GM21360 (cell line): ENCODE data around the gene DSCAM.
"Not testable (repeated sequence)": the region's sequence is repeated elsewhere in the genome, so short reads cannot be mapped to it uniquely, and the experiment has no call there.

Source experiments
- ATAC-seq: cut with Tn5 transposase; IDR thresholded peaks from one replicate; pipeline ENCODE4 v1.9.1; 2021; ENCODE audit warnings: mild to moderate bottlenecking, moderate library complexity; ENCODE audit not compliant: unreplicated experiment

The DSCAM gene

GRCh38 chr21:40029888-40030287 is 817.1 kb downstream of the DSCAM start:
- no peak for ATAC-seq

GRCh38 chr21:40028393-40028792 is 818.6 kb downstream of the DSCAM start:
- not testable (repeated sequence) for ATAC-seq

DNA sequence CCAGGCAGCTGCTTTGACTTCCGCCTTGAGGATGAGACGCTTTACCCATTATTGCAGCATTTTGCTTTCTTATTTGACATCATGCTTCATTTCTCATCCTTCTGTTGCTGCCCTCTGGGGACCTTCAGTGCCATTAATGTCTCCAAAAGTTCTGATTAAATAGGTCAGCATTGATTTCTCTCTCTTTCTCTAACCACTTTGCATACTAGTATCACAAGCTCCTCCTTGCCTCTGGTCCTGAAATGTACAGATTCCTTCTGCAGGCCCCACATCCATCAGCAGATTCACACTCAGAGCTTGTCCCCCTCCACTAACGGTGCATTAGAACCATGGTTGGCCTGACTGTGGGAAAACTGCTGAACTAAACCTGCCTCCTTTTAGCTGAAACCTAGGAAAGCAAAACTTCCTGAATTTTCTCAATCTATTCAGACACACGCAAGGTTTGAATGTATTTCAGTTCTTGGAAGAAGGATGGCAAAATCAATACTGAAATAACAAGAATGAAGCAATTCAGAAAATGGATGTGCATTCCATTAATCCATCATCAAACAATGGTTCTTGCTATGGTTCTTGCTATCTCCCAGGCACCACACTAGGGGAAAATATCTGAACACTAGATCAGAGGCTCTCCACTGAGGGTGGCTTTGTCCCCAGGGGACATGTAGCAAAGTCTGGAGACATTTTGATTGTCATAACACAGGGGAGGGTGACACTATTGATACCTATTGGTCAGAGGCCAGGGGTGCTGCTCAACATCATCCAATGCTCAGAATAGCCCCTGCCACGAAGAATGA is 825.2 kb downstream of the DSCAM start:
- no peak for ATAC-seq

DNA sequence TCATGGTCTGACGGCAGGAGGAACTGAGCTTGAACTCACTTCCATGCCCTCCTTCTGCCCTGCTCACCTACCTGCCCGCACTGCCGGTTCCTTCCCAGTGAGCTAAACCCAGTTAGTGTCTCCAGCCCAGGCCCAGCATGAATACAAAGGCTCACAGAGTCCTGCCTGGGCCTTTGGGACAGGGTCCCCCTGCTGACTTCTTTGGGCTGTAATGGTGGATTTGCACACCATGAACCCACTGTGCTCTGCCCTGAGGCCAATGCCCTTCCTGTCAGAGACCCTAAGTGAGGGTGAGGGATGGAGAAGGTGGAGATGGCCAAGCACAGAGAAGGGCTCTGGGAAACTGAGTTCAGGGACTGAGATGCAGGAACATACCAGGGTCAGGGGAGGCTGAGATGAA is 826.3 kb downstream of the DSCAM start:
- ATAC-seq = no peak

- no peak for ATAC-seq
Measured at GRCh38 chr21:40018871-40019475, 828.0 kb downstream of the DSCAM start.

DNA sequence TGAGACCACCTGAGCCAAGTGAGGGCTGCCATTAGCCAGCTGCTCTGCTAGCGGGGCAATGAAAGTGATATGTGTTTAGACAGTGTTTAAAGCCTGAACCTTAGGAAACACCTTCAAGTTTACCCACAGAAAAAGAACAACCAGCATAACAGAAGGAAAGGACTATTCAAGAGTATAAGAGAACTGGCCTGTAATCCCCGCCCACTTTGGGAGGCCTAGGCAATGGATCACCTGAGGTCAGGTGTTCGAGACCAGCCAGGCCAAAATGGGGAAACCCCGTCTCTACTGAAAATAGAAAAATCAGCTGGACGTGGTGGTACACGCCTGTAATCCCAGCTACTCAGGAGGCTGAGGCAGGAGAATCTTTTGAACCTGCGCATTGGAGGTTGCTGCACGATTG is 830.3 kb downstream of the DSCAM start:
- no peak for ATAC-seq

DNA sequence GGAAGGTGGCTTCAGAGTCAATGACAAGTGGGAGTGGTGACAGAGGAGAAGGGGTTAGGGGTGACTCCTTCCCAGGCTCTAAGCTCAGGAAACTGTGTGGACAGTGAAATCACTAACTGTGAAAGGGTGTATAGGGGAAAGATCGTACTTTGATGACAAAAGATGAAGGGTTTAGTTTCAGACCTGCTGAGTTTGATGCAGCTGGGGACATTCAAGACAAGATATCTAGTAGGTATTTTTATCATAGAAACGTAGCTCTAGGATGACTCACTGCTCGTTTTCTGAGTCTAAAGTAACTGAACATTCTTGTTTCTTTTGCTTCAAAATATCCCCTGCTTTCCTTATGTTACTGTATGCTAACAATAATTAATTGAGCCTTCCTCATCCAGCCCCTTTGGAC is 830.7 kb downstream of the DSCAM start:
- no peak for ATAC-seq

GRCh38 chr21:40015818-40016217 is 831.1 kb downstream of the DSCAM start:
- no peak for ATAC-seq

- no peak for ATAC-seq
Measured at GRCh38 chr21:40014394-40014793, 832.6 kb downstream of the DSCAM start.

DNA sequence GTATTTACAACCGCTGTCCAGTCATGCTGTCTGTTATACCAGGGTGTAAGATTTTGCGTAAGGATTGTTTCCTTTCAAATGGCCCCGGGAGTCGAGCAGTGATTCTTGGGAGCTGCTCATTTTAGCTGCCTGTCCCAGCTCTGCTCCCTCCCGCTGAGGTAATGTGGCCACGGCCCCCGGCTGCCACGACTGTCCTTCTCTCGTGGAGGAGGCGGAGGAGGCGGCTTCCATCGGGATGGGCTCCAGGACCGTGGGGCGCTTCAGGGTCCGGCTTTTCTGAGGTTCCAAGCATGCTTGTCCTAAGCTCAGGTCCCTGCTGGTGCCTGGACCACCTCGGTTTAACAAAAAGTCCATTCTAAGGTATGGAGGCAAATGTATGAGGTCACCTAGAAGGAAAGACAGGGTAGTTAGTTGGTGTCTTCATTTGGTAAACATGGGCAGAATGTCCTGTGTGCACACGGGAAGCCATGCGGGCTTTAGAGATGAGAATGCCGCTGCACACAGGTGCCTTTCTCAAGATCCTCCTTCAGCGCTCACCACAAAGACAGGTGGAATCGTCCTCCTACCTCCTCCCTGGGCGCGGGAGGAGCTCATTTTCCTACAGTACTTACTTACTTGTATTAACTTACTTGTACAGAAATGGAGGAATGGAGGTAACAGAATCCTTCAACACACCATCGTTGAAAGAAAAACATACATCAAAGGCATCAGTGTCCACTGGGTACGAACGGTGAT is 833.8 kb downstream of the DSCAM start:
- ATAC-seq = no peak

DNA sequence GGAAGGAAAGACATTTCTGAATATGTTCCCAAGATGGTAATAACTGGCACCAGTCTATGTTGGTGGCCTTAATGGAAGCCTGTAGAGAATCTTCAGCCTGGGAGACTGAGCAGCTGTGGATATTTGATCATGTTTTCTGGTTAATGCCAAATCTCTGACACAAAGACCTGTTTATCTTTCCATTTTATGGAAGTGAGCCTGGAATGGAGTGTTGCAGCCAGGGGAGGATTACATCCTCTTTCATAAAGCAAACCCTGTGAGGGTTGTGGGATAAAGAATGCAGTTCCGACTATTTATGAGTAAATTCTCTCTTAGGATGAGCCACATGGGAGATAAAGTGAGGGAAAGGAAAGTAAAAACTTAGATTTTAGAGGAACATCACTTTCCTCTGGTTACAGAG is 835.6 kb downstream of the DSCAM start:
- no peak for ATAC-seq

GRCh38 chr21:40002978-40003377 is 844.0 kb downstream of the DSCAM start:
- no peak for ATAC-seq

GRCh38 chr21:39984286-39984991 is 862.5 kb downstream of the DSCAM start:
- no peak for ATAC-seq

GRCh38 chr21:39980241-39980820 is 866.6 kb downstream of the DSCAM start:
- ATAC-seq = no peak

GRCh38 chr21:39979321-39979720 is 867.6 kb downstream of the DSCAM start:
- ATAC-seq = no peak

DNA sequence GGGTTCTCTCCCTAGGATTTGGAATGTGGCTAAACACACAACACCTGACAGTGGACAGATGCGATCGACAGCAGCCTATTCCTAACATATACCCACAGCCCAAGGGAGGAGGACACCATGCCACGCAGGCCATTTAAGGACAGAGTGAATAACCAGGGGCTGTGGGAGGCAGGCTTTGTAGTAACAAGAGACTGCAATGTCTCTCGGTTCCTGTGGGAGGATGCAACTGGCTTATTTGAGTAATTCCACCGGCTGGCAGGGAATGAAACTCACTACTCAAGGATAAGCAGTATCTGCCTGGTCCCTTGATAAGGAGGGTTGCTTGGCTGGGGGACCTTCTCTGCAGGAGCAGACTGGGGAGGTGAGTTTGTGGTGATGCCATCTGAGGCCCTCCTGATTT is 870.2 kb downstream of the DSCAM start:
- no peak for ATAC-seq

DNA sequence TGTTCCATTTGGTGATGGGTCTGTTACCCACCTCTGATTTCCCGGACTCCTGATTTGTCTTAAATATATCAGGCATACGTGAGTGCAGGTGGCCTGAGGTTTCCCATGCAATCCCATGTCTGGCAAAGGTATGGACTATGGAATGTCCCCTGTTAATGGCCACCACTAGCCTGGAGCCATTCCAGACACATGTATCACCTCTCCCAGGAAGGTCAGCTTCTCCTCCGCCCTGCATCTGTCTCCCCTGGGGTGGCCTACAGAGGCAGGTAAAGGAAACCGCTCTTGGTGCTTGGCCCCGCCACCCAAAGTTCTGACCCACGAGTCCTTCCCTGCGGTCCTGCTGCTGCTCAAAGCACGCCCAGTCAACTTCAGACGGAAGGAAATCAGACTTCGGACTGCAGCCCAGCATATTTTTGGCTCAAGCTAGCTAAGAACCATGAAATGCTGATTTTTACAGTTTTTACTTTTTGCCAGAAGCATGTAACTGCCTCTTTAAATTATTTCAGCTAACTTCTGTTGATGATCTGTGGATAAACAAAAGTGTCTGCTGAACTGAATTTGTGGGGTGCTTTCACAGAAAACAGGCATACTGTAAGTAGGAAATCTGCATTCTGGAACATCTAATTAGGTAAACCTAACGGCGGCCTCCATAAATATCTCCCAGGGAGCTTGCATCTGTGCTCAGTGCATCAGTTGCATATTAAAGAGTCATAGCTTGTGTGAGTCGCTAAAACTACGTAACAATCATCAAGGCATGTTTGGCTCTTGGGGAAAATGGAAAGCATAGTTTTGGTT is 873.8 kb downstream of the DSCAM start:
- no peak for ATAC-seq

- no peak for ATAC-seq
Measured at GRCh38 chr21:39972471-39972870, 874.5 kb downstream of the DSCAM start.

- no peak for ATAC-seq
Measured at GRCh38 chr21:39971956-39972355, 875.0 kb downstream of the DSCAM start.

DNA sequence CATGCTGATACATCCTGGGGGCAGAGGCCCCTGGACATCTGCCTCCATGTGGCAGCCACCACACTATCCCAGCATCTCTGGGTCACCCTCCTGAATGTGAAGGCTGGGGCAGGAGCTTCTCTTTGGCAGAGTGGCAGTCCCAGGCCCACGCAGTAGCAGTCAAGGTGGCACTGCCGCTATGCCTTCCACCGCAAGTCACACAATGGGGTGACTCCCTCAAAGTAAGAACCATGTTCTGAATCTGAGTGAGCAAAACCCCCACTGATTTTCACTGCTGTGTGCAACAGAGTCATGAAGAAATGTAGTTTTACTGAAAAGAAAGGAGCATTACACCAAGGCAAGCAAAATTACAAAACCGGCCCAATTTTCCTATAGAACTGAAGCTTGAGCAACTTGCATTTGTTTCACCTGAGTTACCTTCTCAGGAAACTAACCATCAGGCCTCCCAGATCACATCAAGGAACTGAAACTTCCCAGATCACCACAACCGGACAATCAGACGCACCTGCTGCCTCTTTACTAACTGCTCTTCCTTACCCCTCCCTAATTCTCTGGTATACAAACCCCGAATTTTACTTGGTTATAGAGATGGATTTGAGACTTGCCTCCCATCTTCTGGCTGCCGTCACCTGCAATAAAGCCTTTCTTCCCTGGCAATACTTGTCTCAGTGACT is 877.1 kb downstream of the DSCAM start:
- ATAC-seq = no peak
